HG02610 (cell line): ENCODE measurements around the gene CD300LB.
A peak's percentile ranks its signal among the peaks of the same experiment; 100 is the strongest.
"Not testable (repeated sequence)": the region's sequence is repeated elsewhere in the genome, so short reads cannot be mapped to it uniquely, and the experiment has no call there.

Source experiments
- ATAC-seq: cut with Tn5 transposase; IDR thresholded peaks from one replicate; pipeline ENCODE4 v1.9.1; 2021; ENCODE audit warnings: mild to moderate bottlenecking, moderate library complexity; ENCODE audit not compliant: unreplicated experiment

The CD300LB gene

DNA sequence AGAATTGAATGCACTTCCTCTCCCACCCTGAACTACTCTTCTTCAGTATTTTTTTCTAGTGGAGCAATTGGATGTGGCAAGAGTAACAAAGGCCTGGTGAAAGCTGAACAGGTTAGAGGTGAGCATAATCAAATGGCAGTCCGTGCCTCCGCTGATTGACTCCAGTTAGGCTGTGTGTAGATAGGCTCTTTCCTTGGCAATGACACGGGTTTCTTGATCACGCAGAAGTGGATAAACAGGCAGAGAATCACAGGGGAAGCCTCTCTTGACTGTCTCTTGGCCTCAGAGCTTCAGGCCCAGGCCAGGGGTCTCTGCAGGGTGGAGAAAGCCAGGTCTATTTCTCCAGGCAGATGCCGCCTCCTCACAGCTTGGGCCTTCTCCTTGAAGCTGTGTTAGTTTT, 4.2 kb downstream of the CD300LB start:
- no peak for ATAC-seq

GRCh38 chr17:74526681-74527080, 4.6 kb downstream of the CD300LB start:
- no peak for ATAC-seq

DNA sequence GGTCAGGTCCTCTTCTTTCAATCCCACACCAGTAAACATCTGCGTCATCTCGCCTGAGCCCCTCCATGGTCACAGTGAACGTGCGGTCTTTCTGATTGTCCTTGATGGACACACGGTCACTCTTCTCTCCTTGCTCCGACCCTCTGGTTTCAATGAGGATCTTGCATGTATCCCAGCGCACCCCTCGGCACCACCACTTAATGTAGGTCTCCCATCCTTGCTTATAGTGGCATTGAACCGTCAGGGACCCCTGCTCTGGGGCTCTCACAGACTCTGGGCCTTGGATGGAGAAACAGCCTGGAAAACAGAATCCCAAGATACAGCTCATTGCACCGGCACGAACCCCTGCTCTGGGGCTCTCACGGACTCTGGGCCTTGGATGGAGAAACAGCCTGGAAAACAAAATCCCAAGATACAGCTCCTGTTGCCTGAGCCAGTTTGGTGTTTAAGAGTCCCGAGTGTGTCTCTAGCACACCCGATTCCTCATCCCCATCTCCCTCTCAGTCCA, 5.4 kb downstream of the CD300LB start:
- no peak for ATAC-seq

- no peak for ATAC-seq
Measured at GRCh38 chr17:74525465-74525725, 5.9 kb downstream of the CD300LB start.

GRCh38 chr17:74524653-74525464, 6.4 kb downstream of the CD300LB start:
- no peak for ATAC-seq

DNA sequence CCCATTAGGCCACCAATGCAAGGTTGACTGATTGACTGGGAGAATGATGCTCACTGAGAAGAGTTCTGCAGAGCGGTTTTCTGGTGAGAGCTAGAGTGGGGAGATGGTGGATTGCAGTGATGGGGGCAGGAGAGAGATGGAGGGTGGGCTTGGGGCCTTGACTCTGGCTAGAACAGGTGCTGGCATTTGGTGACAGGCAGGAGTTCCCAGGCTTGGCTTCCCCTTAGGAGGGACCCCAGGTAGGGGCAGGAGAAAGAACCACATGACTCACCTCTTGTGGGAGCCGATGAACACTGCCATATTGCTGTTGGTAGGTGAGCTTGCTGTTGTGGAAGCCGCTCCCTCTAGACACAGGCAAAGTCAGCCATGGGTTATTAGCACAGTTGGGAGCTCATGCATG, 8.0 kb downstream of the CD300LB start:
- no peak for ATAC-seq

GRCh38 chr17:74522381-74523105, 8.7 kb downstream of the CD300LB start:
- no peak for ATAC-seq

DNA sequence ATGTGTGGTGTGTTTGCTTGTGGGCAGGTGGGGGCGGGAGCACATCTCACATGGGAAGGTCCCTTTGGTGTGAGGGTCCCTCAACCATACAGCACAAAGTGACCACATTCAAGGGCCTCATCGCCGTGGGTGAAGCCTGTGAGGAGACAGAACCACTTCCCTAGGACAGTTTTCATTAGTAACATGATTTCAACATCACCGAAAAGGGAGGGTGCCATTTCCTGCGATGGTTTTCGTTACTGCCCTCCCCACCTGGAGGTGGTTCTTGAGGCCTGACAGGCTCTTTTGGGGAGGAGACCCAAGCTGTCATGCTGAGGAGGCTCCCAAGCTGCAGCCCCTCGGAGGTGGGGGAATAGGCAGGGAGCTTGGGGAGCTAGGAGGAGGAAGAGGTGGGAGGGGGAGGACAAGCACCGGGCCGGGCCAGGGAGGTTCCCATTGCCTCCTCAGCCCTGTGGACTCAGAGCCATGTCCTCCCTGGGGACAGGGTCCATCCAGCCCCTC, 9.5 kb downstream of the CD300LB start:
- peak; percentile 47 for ATAC-seq

DNA sequence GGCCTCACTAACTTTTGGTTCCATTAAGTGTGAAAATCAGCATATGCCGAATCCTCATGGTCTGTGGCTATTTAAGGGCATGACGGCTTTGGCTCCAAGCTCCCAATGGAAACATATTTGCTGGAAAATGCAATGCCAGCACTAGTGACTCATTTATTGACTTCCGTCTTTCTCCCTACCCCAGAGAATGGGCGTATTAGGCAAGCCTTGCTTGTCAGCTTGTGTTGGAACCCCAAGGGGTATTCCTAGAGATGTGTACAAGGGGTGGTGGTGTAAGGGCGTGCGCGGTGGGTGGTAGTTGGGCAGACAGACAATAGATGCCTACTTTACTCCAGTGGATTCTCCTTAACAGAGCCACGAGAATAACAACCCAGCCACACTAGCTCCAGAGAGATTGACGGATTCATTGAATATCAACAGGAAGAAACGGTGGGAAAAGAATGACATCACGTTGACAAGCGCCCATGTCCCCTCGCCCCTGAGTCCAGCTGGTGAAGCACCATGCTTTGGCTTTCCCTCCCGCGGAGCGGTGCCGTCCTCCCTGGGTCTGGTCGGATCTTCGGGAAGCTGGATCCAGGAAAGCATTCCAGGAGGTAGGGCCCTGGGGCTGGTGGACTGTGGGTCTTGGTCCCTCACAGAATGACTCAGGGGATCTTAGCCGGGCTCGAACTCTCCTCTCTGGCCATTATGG, 10.3 kb downstream of the CD300LB start:
- no peak for ATAC-seq

- ATAC-seq = peak; percentile 56
Measured at GRCh38 chr17:74520016-74520434, 11.2 kb downstream of the CD300LB start.

DNA sequence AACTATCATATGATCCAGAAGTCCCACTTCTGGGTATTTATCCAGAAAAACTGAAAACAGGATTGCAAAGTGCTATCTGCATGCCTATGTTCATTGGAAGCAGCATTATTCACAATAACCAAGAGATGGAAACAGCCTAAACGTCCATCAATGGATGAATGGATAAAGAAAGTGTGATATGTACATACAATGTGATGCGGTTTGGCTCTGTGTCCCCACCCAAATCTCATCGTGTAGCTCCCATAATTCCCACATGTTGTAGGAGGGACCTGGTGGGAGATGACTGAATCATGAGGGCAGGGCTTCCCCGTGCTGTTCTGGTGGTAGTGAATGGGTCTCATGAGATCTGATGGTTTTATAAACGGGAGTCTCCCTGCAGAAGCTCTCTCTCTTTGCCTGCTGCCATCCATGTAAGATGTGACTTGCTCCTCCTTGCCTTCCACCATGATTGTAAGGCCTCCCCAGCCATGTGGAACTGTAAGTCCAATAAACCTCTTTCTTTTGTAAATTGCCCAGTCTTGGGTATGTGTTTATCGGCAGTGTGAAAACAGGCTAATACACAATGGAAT, 12.8 kb downstream of the CD300LB start:
- ATAC-seq = not testable (repeated sequence)

DNA sequence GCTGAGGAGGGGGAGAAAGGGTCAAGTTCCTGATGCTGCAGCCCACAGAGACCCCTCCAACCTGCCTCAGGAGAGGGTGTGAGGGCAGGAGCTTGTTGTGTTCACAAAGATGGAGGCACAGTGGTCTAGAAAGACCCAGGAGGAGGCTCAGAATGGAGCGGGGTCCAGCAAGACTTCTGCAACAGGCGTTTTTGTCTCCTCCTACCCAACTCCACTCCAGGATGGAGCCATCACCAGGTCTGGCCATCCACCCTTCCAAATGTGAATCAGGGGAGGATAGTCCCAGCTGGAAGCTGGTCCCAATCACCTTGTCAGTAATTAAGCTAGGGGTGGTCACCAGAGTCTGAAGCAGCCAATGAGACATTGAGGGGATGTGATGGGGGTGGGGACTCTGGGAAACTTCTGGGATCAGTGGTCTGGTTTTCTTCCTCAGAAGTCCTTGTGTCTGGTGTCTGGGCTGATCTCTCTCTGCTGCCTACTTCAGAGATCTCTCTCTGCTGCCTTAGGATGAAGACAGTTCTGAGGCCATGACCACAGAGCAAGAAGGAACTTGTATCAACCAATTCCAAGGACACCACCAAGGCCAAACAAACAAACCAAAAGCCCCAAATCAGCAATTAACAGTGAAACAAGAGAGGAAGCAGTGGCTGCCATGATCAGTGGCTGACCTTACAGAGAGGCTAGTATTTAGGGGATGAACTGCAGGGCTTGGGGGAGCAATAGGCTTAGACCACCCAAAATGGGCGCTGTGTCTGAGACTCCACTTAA, 14.5 kb downstream of the CD300LB start:
- no peak for ATAC-seq

- ATAC-seq = no peak
Measured at GRCh38 chr17:74515941-74516340, 15.3 kb downstream of the CD300LB start.

- no peak for ATAC-seq
Measured at GRCh38 chr17:74514632-74515334, 16.5 kb downstream of the CD300LB start.

DNA sequence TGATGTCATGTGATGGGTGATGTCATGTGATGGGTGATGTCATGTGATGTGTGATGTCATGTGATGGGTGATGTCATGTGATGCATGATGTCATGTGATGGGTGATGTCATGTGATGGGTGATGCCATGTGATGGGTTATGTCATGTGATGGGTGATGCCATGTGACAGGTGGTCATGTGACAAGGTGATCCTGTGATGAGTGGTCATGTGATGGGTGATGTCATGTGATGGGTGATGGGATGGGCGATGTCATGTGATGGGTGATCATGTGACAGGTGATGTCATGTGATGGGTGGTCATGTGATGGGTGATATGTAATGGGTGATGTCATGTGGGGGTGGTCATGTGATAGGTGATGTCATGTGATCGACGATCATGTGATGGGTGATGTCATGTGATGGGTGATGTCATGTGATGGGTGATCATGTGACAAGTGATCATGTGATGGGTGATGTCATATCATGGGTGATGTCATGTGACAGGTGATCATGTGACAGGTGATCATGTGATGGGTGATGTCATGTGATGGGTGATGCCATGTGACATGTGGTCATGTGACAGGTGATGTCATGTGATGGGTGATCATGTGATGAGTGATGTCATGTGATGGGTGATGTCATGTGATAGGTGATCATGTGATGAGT, 17.2 kb downstream of the CD300LB start:
- ATAC-seq = no peak

DNA sequence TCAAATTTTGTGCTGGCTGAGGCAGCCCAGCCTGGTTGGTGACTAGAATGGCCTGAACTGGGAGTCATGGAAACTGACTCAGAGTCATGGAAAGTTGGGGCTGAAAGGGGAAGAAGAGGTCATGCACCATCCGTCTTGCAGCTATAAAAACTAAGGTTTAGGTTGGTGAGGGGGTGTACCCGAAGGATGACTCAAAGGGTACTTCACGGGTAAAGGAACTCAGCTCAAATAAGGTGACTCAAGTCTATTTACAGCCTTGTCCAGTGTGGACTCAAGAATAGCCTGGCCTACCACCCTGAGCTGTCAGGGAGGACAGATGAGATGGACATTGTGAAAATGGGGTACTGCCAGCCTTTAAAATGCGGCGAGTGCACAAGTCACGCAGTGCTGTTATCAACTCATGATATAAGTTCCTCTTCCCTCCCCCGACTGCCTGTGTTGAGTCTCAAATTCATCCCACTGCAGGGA, 18.6 kb downstream of the CD300LB start:
- ATAC-seq = peak; percentile 66

DNA sequence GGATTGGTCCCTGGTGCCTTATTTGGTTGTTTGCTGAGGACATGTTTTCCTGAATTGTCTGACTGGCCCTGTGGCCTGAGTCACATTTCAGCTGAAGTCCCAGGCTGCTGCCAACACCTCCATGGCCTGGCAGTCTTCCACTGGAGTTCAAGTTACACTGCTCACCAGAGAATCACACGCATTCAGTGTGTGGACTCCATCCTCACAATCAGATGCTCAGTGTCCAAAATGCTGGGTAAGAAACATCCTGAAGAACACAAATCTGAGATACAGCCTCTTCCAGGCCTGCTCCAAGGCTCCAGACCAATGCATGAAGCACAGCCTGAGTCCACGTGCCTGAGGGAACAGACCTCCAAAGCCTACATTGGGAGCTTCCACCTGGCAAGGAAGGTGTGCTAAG, 19.2 kb downstream of the CD300LB start:
- ATAC-seq = no peak

DNA sequence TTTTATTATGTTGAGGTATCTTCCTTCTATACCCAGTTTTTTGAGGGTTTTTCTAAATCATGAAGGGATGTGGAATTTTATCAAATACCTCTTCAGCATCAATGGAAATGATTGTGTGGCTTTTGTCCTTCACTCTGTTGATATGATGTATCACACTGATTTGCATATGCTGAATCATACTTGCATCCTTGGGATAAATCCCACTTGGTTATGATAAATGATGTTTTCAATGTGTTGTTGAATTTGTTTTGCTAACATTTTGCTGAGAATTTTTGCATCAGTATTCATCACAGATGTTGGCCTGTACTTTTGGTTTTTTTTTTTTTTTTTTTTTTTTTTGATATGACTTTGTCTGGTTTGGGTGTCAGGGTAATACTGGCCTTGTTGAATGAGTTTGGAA, 23.1 kb downstream of the CD300LB start:
- ATAC-seq = no peak

- ATAC-seq = not testable (repeated sequence)
Measured at GRCh38 chr17:74503949-74504348, 27.3 kb downstream of the CD300LB start.
